HepG2 (cell line): ENCODE data around the gene GYS1. TPM values are rescaled to one million over a fixed set of nuclear protein-coding genes. Genes with fewer than 3 reads are reported as not detected.

Experiments used
- ATF7-NPFF ChIP-seq: sonication (generic); formaldehyde crosslinking; IDR thresholded peaks from 2 replicates; pipeline ENCODE4 v1.8.1; 2023; ENCODE audit warnings: mild to moderate bottlenecking, low read depth, missing genetic modification reagents, moderate library complexity
- CREB1 ChIP-seq, 2 experiments: fragments of 450-650 bp in 1 of 2; IDR thresholded peaks; 2 replicates each; pipeline ENCODE4 v1.6.1; 2016 to 2017; ENCODE audit warnings: control low read depth in 1 of 2, mild to moderate bottlenecking in 1 of 2, missing compliant biosample characterization in 1 of 2, missing genetic modification characterization in 1 of 2
- E2F5 ChIP-seq: sonication (generic); formaldehyde crosslinking; conservative IDR thresholded peaks from 2 replicates; pipeline ENCODE4 v1.4.0; 2020; ENCODE audit warnings: missing genetic modification reagents
- ELF3 ChIP-seq: IDR thresholded peaks from 2 replicates; pipeline ENCODE4 v1.6.1; 2016; ENCODE audit warnings: missing genetic modification reagents, missing compliant biosample characterization
- FOXP4 ChIP-seq: sonication (generic); formaldehyde crosslinking; IDR thresholded peaks from 2 replicates; pipeline ENCODE4 v1.4.0; 2020; ENCODE audit warnings: missing genetic modification reagents
- HOXA3 ChIP-seq: sonication (generic); formaldehyde crosslinking; IDR thresholded peaks from 2 replicates; pipeline ENCODE4 v1.5.0; 2020; ENCODE audit warnings: missing genetic modification reagents
- NONO ChIP-seq, 2 experiments: fragments of 450-650 bp in 1 of 2; sonication (generic) in 1 of 2; formaldehyde crosslinking in 1 of 2; IDR thresholded peaks in 1 of 2; conservative IDR thresholded peaks in 1 of 2; 2 replicates each; pipeline versions ENCODE4 v1.6.1 to v1.8.0; 2017 to 2022; ENCODE audit warnings: mild to moderate bottlenecking in 1 of 2, missing genetic modification reagents in 1 of 2, moderate library complexity in 1 of 2
- SCMH1 ChIP-seq: sonication (generic); formaldehyde crosslinking; IDR thresholded peaks from 2 replicates; pipeline ENCODE4 v1.9.0; 2021; ENCODE audit warnings: missing genetic modification reagents, mild to moderate bottlenecking, borderline replicate concordance
- SIN3A ChIP-seq: IDR thresholded peaks from 2 replicates; pipeline ENCODE4 v1.6.1; 2011; ENCODE audit warnings: low read depth, mild to moderate bottlenecking, control low read depth, low read length, borderline replicate concordance
- TBX3 ChIP-seq: fragments of 450-650 bp; IDR thresholded peaks from 2 replicates; pipeline ENCODE4 v1.6.1; 2017; ENCODE audit warnings: antibody characterized with exemption, mild to moderate bottlenecking, inconsistent platforms, borderline replicate concordance
- TFE3 ChIP-seq: IDR thresholded peaks from 2 replicates; pipeline ENCODE4 v1.6.1; 2016
- YY1 ChIP-seq: IDR thresholded peaks from 2 replicates; pipeline ENCODE4 v1.6.1; 2011; ENCODE audit warnings: low read length, low read depth, moderate library complexity, mild to moderate bottlenecking; ENCODE audit not compliant: insufficient read depth, insufficient replicate concordance
- ZBTB26 ChIP-seq: IDR thresholded peaks from 2 replicates; pipeline ENCODE4 v1.6.1; 2016; ENCODE audit warnings: missing compliant biosample characterization, missing genetic modification reagents, borderline replicate concordance
- ZFX ChIP-seq: sonication (generic); formaldehyde crosslinking; IDR thresholded peaks from 2 replicates; pipeline ENCODE4 v1.4.0; 2020; ENCODE audit warnings: mild to moderate bottlenecking, low read depth, missing genetic modification reagents, moderate library complexity
- ZFY ChIP-seq: sonication (generic); formaldehyde crosslinking; IDR thresholded peaks from 2 replicates; pipeline ENCODE4 v1.4.0; 2020; ENCODE audit warnings: missing genetic modification reagents
- ZNF546 ChIP-seq: sonication (generic); formaldehyde crosslinking; conservative IDR thresholded peaks from 2 replicates; pipeline ENCODE4 v1.8.1; 2023; ENCODE audit warnings: mild to moderate bottlenecking, missing genetic modification reagents
- ZNF598 ChIP-seq: sonication (generic); formaldehyde crosslinking; IDR thresholded peaks from 2 replicates; pipeline ENCODE4 v1.5.1; 2020; ENCODE audit warnings: mild to moderate bottlenecking, missing genetic modification reagents, borderline replicate concordance
- polyA plus RNA-seq, 8 experiments: library from polyadenylated mRNA; depleted of rRNA in 3 of 8; stranded (reverse) in 7 of 8; unstranded in 1 of 8; fragments of >200 nt; fragmentation: Illumina TruSeq in 4 of 8; extraction: Trizol in 4 of 8; gene quantifications; 2 replicates each; pipeline versions ENCODE4 v1.2.1 to v1.2.3, GENCODE V29; 2011 to 2016; ENCODE audit warnings: low read depth in 4 of 8, missing spikeins in 1 of 8, mixed read lengths in 1 of 8; ENCODE audit not compliant: insufficient read depth in 1 of 8
- total RNA-seq, 5 experiments: library from RNA; depleted of rRNA; stranded (reverse); fragments of >200 nt; fragmentation: Illumina TruSeq; extraction: Trizol; gene quantifications; 2 replicates each; pipeline ENCODE4 v1.2.3, GENCODE V29; 2016; ENCODE audit warnings: low read depth in 1 of 5

Gene GYS1
- total and polyA plus RNA-seq, 2 of the 13 experiments (the other 11 are each of a cell fraction or from before 2014, with no cell fraction given), result 18.4 to 42.1 TPM

GRCh38 chr19:48993175-48994034 lies at the start of gene GYS1, which contains the start of gene RUVBL2 (continued):
- TF ChIP-seq FOXP4 (CRISPR knock-in tag) (peak; percentile 39; the same call in 1 of the 2 replicates), SCMH1 (CRISPR knock-in tag) (no peak), ZFY (CRISPR knock-in tag) (peak; percentile 79), CREB1 (IDR thresholded peaks at IDR 0.05) (peak; percentile 83), CREB1 (CRISPR knock-in tag; IDR thresholded peaks at IDR 0.05) (peak; percentile 78), SIN3A (peak; percentile 86), ZNF598 (no peak), ZBTB26 (no peak; the same call in 1 of the 2 replicates), HOXA3 (peak; percentile 45; the same call in 1 of the 2 replicates), NONO (IDR thresholded peaks at IDR 0.05) (no peak), NONO (CRISPR knock-in tag; conservative IDR thresholded peaks at IDR 0.05) (peak; percentile 53), TFE3 (CRISPR knock-in tag) (peak; percentile 43; the same call in 1 of the 2 replicates), ZNF546 (CRISPR knock-in tag) (0 out of 2 replicates have a peak, but pooled peaks have one; percentile 45), ATF7-NPFF (peak; percentile 63; the same call in 1 of the 2 replicates), ELF3 (CRISPR knock-in tag) (peak; percentile 74), YY1 (peak; percentile 87), TBX3 (peak; percentile 50; the same call in 1 of the 2 replicates), ZFX (CRISPR knock-in tag) (peak; percentile 73), E2F5 (peak; percentile 39; the same call in 1 of the 2 replicates)
